ENCODE data around the gene ZNF143. TPM values are rescaled to one million over a fixed set of nuclear protein-coding genes. Genes with fewer than 3 reads are reported as not detected.

Gene ZNF143
- total RNA-seq, 1 experiment from 2014 or later, result 29.2 TPM

DNA sequence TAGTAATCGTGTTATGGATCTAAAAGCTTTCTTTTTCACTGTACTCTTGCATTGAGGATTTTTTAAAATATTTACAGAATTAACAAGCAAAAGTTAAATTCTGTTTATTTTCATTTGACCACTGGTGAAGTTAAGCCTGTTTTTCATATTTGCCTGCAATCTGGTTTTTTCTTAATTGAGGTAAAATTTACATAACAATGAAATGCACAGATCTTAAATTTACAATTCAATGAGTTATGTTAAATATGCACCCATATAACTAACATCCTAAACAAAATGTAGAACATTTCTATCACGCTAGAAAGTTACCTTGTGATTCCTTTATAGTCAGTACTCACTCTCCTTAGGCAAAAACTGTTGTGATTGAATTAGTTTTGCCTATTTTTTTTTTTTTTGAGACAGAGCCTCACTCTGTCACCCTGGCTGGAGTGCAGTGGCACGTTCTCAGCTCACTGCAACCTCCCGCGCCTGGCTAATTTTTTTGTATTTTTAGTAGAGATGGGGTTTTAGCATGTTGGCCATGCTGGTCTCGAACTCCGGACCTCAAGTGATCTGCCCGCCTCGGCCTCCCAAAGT, 58.1 kb downstream of the ZNF143 start:
- no peak overlapping the region for H3K9ac ChIP-seq (ENCODE audit: extremely low read depth, insufficient read length, low read length)
- no peak overlapping the region for H4K8ac ChIP-seq (replicated peaks; ENCODE audit: insufficient read length, low read depth, low read length)
- no peaks in the 10 kb centered on the region for H3K79me1 ChIP-seq (ENCODE audit: insufficient read depth, low read depth, low read length, poor library complexity, severe bottlenecking)
- H3K9me3 ChIP-seq (ENCODE audit: control insufficient read depth, low read depth, low read length), result no peaks in the 10 kb centered on the region
- H3K56ac ChIP-seq (ENCODE audit: insufficient read length, low read depth, low read length), result no peak overlapping the region
- Mint-ChIP-seq H3K4me1 (peaks cover 15 to 25% of the 10 kb centered on the region in 2 experiments), H3K4me3 (peak overlapping the region in 1 of 2 experiments; percentile 53; a peak in 2 of 5 replicates), H3K9me3 (peaks cover 4 to 8% of the 10 kb centered on the region in 2 experiments; a peak in 4 of 5 replicates), H3K27me3 (ENCODE audit: low read depth) (no peaks in the 10 kb centered on the region), H3K27ac (peak overlapping the region; percentile 45 to 93 (median 46); a peak in 6 of 7 replicates), H3K36me3 (ENCODE audit: insufficient read depth in 1 of 3, low read depth in 3 of 3) (peaks cover 42 to 58% (median 57%) of the 10 kb centered on the region in 3 experiments)
- H2AFZ ChIP-seq (ENCODE audit: low read length), result no peak overlapping the region
- no peak overlapping the region for H2BK20ac ChIP-seq (ENCODE audit: low read depth, low read length, poor library complexity, severe bottlenecking)
- no peak overlapping the region for H2BK15ac ChIP-seq (ENCODE audit: low read depth, low read length)
- no peak overlapping the region for H3K18ac ChIP-seq (ENCODE audit: insufficient read length, low read depth, low read length)
- no peak overlapping the region for H3K27ac ChIP-seq (ENCODE audit: insufficient read length, low read depth, low read length)
- H3T11ph ChIP-seq (ENCODE audit: low read length), result no peak overlapping the region
- no peak for DNase-seq
- no peak overlapping the region for H4K5ac ChIP-seq (ENCODE audit: insufficient read length, low read depth, low read length)
- no CpG with 5 or more reads among the region's 9 CpGs for WGBS (ENCODE audit: extremely low coverage, insufficient read length, low lambda C conversion rate)
- H3K27me3 ChIP-seq (ENCODE audit: insufficient read depth, low read length), result no peaks in the 10 kb centered on the region
- no peak overlapping the region for H3K4ac ChIP-seq (ENCODE audit: low read depth, low read length)
- H2BK5ac ChIP-seq (ENCODE audit: insufficient read length, low read length), result no peak overlapping the region
- no peak overlapping the region for H4K91ac ChIP-seq (ENCODE audit: insufficient read length, low read depth, low read length)
- H4K20me1 ChIP-seq (ENCODE audit: control insufficient read depth, insufficient read depth, insufficient read length), result no peaks in the 10 kb centered on the region
- H3K23me2 ChIP-seq (ENCODE audit: insufficient read length, low read depth, low read length, poor library complexity, severe bottlenecking), result no peaks in the 10 kb centered on the region
- H3K79me2 ChIP-seq (ENCODE audit: insufficient read depth, low read length), result no peaks in the 10 kb centered on the region
- H3K4me1 ChIP-seq (ENCODE audit: insufficient read depth, low read length), result 0 out of 2 replicates have a peak, but pooled peaks cover 2% of the 10 kb centered on the region
- H2AK5ac ChIP-seq (ENCODE audit: insufficient read length, low read length), result no peak overlapping the region
- H3K4me2 ChIP-seq (ENCODE audit: insufficient read depth, insufficient read length, low read length), result no peak overlapping the region
- H3K23ac ChIP-seq (ENCODE audit: insufficient read length, low read depth, low read length), result no peak overlapping the region
- no peak overlapping the region for H2BK12ac ChIP-seq (ENCODE audit: insufficient read length, low read depth, low read length)
- no peak for TF ChIP-seq CTCF (conservative IDR thresholded peaks at IDR 0.05)
- H3K14ac ChIP-seq (ENCODE audit: insufficient read depth, low read length), result no peak overlapping the region
- no peak overlapping the region for H2BK120ac ChIP-seq (ENCODE audit: low read depth, low read length, poor library complexity, severe bottlenecking)

All from H9 (cell line).